Vagina (tissue), 2 donors: ENCODE measurements around the gene P2RX6.

Experiments
- POLR2A ChIP-seq, 2 donors: fragments of 450-650 bp; IDR thresholded peaks; one replicate each; pipeline ENCODE4 v1.6.1; 2017; ENCODE audit warnings: antibody characterized with exemption in 2 of 2, mild to moderate bottlenecking in 2 of 2, moderate library complexity in 2 of 2
- POLR2AphosphoS5 ChIP-seq, 2 donors: sonication (generic); formaldehyde crosslinking; IDR thresholded peaks; one replicate each; pipeline ENCODE4 v1.9.0; 2017; ENCODE audit warnings: antibody characterized with exemption in 2 of 2, mild to moderate bottlenecking in 2 of 2, low read depth in 1 of 2; ENCODE audit not compliant: insufficient read depth in 1 of 2
- TF ChIP-seq, protein P1 (sequence below), 3 experiments: fragments of 450-650 bp in 2 of 3; fragments of 200-600 bp in 1 of 3; sonication (generic) in 1 of 3; IDR thresholded peaks; one replicate each; pipeline ENCODE4 v1.5.1; 2017 to 2019; ENCODE audit warnings: antibody characterized with exemption in 3 of 3, mild to moderate bottlenecking in 2 of 3, moderate library complexity in 2 of 3

DNA sequence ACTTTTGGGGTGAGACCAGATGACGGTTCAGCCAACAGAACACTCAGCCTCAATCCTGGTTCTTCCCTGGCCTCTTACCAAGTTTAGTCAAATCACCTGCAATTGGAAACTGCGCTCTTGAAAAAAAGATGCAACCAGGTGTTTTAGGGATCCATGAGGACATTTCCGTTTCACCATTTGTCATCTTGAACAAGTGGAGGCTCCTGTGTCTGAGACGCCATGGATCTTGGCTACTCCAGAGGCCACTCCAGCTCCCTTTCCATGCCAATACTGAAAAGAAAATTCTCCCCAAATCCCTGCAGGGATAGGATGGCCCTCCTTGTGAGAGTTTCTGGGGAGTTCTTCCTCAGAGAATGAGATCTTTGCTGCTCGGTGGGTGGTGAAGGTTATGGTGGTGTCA lies 58.5 kb downstream of the P2RX6 start:
- TF ChIP-seq, protein P1, sequence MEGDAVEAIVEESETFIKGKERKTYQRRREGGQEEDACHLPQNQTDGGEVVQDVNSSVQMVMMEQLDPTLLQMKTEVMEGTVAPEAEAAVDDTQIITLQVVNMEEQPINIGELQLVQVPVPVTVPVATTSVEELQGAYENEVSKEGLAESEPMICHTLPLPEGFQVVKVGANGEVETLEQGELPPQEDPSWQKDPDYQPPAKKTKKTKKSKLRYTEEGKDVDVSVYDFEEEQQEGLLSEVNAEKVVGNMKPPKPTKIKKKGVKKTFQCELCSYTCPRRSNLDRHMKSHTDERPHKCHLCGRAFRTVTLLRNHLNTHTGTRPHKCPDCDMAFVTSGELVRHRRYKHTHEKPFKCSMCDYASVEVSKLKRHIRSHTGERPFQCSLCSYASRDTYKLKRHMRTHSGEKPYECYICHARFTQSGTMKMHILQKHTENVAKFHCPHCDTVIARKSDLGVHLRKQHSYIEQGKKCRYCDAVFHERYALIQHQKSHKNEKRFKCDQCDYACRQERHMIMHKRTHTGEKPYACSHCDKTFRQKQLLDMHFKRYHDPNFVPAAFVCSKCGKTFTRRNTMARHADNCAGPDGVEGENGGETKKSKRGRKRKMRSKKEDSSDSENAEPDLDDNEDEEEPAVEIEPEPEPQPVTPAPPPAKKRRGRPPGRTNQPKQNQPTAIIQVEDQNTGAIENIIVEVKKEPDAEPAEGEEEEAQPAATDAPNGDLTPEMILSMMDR (IDR thresholded peaks at IDR 0.05) = no peak
- TF ChIP-seq POLR2AphosphoS5 (IDR thresholded peaks at IDR 0.05; ENCODE audit: insufficient read depth in 1 of 2, low read depth in 1 of 2) (no peak), POLR2A (IDR thresholded peaks at IDR 0.05) (no peak)
